Adrenal gland (tissue), 12 donors: Measurements from ENCODE around the gene MDK. TPM values are rescaled to one million over a fixed set of nuclear protein-coding genes. Genes with fewer than 3 reads are reported as not detected.

Experiments used
- DNase-seq, 7 donors: peaks; one replicate each; pipeline ENCODE4 v3.0.0-alpha.2; 2019 to 2020
- H3K27ac ChIP-seq, 5 donors: fragments of 200-600 bp; sonication (generic) in 4 of 5; 1 replicate in 3 of 5; 2 replicates in 2 of 5; pipeline versions ENCODE4 v1.5.1 to v1.8.0; 2016 to 2020; ENCODE audit warnings: mild to moderate bottlenecking in 1 of 5
- H3K27me3 ChIP-seq: fragments of 200-600 bp; 2 replicates; pipeline ENCODE4 v1.8.0; 2021
- H3K36me3 ChIP-seq, 2 donors: fragments of 200-600 bp; replicated peaks in 1 of 2; 1 replicate in 1 of 2; 2 replicates in 1 of 2; pipeline versions ENCODE4 v1.5.1 to v1.8.0; 2018 to 2022
- H3K4me1 ChIP-seq, 2 donors: fragments of 200-600 bp; replicated peaks in 1 of 2; 1 replicate in 1 of 2; 2 replicates in 1 of 2; pipeline versions ENCODE4 v1.5.1 to v1.8.0; 2018 to 2021
- H3K4me3 ChIP-seq, 4 donors: fragments of 200-600 bp; sonication (generic) in 3 of 4; one replicate each; pipeline ENCODE4 v1.5.1; 2016 to 2018
- H3K9me3 ChIP-seq, 3 donors: fragments of 200-600 bp; sonication (generic) in 1 of 3; replicated peaks in 1 of 3; 1 replicate in 2 of 3; 2 replicates in 1 of 3; pipeline versions ENCODE4 v1.5.1 to v1.8.0; 2016 to 2021
- POLR2A ChIP-seq, 2 donors: fragments of 450-650 bp; IDR thresholded peaks; one replicate each; pipeline ENCODE4 v1.6.1; 2017; ENCODE audit warnings: antibody characterized with exemption in 2 of 2, mild to moderate bottlenecking in 2 of 2, moderate library complexity in 1 of 2
- WGBS, 4 donors: extraction: QIAGEN DNeasy Blood & Tissue Kit in 2 of 4; methylation state at CpG; one replicate each; pipeline versions ENCODE4 v1.1.5 to v1.1.7; 2013 to 2017; 5-methylcytosine and 5-hydroxymethylcytosine counted together
- intact Hi-C, 2 donors: fragments of 100-400 bp; cut with DNase I; formaldehyde crosslinking; loops; one replicate each; pipeline versions ENCODE4 v1.14.1 to v1.15.0; 2022 to 2023
- polyA plus RNA-seq, 3 donors: library from polyadenylated mRNA; stranded (reverse); fragments of 200-250 nt in 2 of 3; fragments of 350-450 nt in 1 of 3; fragmentation: Illumina TruSeq in 1 of 3; extraction: RNeasy Lipid Tissue Mini Kit (QIAGEN cat#74804) in 1 of 3; gene quantifications; one replicate each; pipeline ENCODE4 v1.2.3, GENCODE V29; 2013 to 2014
- total RNA-seq, 9 donors: library from RNA; depleted of rRNA in 4 of 9; stranded (reverse); fragments of >200 nt in 4 of 9; fragments of 120-200 nt in 1 of 9; fragmentation: NEBNext Ultra II Directional in 1 of 9; extraction: Animal tissue kit (Norgen Biotek cat#: 25700) in 1 of 9; gene quantifications; one replicate each; pipeline versions ENCODE4 v1.1.0 to v1.2.4, GENCODE V29; 2013 to 2023
- TF ChIP-seq, protein P1 (sequence below), 6 experiments: fragments of 450-650 bp in 4 of 6; fragments of 200-600 bp in 2 of 6; sonication (generic) in 1 of 6; IDR thresholded peaks; 1 replicate in 5 of 6; 2 replicates in 1 of 6; pipeline versions ENCODE4 v1.5.1 to v1.8.0; 2016 to 2021; ENCODE audit warnings: antibody characterized with exemption in 6 of 6, mild to moderate bottlenecking in 2 of 6, moderate library complexity in 1 of 6
- donor health status: healthy with polysubstance abuse.
- donor health status: Bipolar disorder and iron deficiency.
- donor health status: DM: yes; HTN: yes; CAD: no.
- donor health status: DM: no; HTN: no; CAD: no.
- donor health status: DM: no; HTN: no; CAD: no.
- donor health status: DM: yes; HTN: yes; CAD: no.

The MDK gene
- total and polyA plus RNA-seq, 12 donors: 73.4 to 635 (median 128) TPM

DNA sequence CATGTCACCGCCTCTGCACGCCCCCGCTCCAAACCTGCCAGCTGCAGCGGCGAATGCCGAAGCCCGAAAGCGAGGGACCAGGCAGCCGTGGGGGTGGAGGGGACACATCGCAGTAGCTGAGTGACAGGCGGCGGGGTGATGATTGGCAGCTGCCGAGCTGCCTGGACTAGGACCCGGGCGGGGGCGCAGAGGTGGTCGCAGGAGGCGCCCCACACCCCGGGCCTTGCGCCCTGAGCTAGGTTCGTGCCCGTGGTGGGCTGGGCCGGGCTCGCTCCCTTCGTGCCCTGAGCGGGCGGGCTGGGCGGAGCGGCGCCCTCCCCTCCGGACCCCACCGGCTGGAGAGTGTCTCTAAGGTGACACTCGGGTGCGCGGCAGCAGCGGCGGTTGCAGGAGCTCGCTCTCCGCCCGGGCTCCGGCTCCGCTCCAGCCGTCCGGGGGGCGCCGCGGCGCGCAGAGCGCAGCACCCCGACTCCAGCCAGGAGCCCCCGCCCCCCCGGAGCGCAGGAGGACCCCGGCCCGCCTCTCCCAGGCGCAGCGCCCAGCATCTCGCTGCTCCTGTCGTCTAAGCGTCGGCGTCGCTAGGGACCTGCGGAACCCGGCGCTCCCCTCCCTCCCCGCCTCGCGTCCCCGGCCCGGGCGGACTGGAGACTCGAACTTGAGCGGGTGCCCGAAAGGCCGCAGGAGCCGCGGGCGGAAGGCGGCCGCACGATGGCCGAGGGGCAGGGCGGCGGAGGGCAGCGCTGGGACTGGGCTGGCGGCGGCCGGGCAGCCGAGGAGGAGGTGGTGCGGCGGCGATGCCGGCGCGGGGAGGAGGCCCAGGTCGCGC lies 48.7 kb upstream of the MDK start:
- WGBS, 4 donors: 3 to 5% (median 3%) methylated on average over 20 to 99 of the region's 99 CpGs
- TF ChIP-seq, protein P1, sequence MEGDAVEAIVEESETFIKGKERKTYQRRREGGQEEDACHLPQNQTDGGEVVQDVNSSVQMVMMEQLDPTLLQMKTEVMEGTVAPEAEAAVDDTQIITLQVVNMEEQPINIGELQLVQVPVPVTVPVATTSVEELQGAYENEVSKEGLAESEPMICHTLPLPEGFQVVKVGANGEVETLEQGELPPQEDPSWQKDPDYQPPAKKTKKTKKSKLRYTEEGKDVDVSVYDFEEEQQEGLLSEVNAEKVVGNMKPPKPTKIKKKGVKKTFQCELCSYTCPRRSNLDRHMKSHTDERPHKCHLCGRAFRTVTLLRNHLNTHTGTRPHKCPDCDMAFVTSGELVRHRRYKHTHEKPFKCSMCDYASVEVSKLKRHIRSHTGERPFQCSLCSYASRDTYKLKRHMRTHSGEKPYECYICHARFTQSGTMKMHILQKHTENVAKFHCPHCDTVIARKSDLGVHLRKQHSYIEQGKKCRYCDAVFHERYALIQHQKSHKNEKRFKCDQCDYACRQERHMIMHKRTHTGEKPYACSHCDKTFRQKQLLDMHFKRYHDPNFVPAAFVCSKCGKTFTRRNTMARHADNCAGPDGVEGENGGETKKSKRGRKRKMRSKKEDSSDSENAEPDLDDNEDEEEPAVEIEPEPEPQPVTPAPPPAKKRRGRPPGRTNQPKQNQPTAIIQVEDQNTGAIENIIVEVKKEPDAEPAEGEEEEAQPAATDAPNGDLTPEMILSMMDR (IDR thresholded peaks at IDR 0.05): no peak
- TF ChIP-seq POLR2A (IDR thresholded peaks at IDR 0.05): no peak
- Histone ChIP-seq H3K27ac (no peak overlapping the region), H3K4me3 (peak overlapping the region in 2 of 4 donors; percentile 17 to 57), H3K9me3 (no peaks in the 10 kb centered on the region), H3K27me3 (peaks cover 23% of the 10 kb centered on the region), H3K36me3 (no peaks in the 10 kb centered on the region), H3K4me1 (peaks cover 0 to 15% of the 10 kb centered on the region in 2 donors)
- DNase-seq: no peak
- intact Hi-C loops: no loop called here

DNA sequence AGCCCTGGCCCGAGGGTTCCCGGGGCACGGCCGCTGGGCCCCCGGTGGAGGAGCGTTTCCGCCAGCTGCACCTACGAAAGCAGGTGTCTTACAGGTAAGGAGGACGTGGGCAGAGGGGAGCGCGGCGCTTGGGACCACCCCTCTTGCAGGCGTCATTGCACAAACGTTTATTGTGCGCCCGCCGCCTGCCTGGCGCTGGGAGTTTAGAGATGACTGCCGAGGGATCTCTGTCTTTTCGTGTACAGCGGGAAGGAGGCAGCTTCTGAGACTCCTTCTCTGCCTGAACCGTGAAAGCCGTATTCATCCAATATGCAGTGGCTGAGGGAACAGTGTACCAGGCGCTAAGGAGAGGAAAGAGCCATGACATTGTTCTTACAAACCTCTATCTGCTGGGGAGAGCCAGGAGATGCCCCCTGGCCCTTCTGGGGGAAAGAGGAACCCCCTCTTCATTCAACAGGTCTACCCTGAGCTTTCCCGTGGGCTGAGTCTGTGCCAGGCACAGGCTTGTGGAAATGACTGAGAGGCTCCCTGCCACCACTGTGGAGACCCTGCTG lies 48.0 kb upstream of the MDK start:
- Histone ChIP-seq H3K4me3 (peak overlapping the region in 2 of 4 donors; percentile 17 to 57), H3K4me1 (peaks cover 0 to 15% of the 10 kb centered on the region in 2 donors), H3K27ac (no peak overlapping the region), H3K36me3 (no peaks in the 10 kb centered on the region), H3K27me3 (peaks cover 23% of the 10 kb centered on the region), H3K9me3 (no peaks in the 10 kb centered on the region)
- DNase-seq: no peak
- 32 to 49% (median 34%) methylated on average over 6 to 25 of the region's 25 CpGs for WGBS, 4 donors
- TF ChIP-seq POLR2A (IDR thresholded peaks at IDR 0.05): no peak
- TF ChIP-seq, protein P1 (IDR thresholded peaks at IDR 0.05): no peak
- intact Hi-C loops: no loop called here

DNA sequence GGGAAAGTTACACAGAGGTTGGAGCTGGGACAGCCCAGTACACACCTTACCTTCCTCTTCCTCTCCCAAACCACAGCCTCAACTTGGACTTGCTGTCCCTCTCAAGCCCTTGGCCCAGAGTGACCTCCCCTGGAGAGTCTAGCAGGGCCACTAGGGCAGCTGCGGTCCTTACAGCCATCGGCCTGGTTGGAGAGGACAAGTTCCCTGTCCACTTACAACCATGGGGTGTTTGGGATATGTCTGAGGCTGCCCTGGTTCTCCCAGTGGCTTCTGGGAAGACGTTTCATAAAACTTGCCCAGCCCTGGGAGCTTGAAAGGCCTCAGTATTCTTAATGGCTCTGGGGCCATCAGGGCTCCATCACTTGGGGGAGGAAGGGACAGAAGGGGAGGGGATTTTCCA lies 47.3 kb upstream of the MDK start:
- H3K4me1 ChIP-seq: peaks cover 0 to 21% of the 10 kb centered on the region in 2 donors
- H3K27me3 ChIP-seq: peaks cover 23% of the 10 kb centered on the region
- H3K36me3 ChIP-seq: no peaks in the 10 kb centered on the region
- TF ChIP-seq, protein P1 (IDR thresholded peaks at IDR 0.05): no peak
- TF ChIP-seq POLR2A (IDR thresholded peaks at IDR 0.05): no peak
- no peaks in the 10 kb centered on the region for H3K9me3 ChIP-seq
- 81 to 100% (median 91%) methylated on average over 2 to 3 of the region's 3 CpGs for WGBS, 4 donors
- DNase-seq: no peak
- H3K27ac ChIP-seq: no peak overlapping the region
- H3K4me3 ChIP-seq: no peak overlapping the region
- intact Hi-C loops: no loop called here

DNA sequence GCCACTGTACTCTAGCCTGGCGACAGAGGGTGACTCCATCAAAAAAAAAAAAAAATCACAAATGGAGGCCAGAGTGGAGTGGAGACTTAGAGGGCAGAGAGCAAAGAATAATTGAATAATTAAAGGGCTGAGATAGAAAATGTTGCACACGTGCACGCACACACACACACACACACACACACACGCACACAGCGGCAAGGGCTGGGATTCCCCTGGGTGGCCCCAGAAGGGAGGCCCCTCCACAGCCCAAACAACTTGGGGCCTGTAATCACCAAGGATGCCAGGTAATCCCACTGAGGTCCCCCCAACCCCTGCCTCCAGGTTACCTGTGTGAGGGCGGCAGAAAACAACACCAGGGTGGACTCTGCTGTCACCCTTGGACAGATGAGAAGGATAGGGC lies 46.2 kb upstream of the MDK start:
- intact Hi-C loops: no loop called here
- WGBS, 4 donors: 89 to 95% (median 93%) methylated on average over 5 to 6 of the region's 6 CpGs
- Histone ChIP-seq H3K27ac (no peak overlapping the region), H3K9me3 (no peaks in the 10 kb centered on the region), H3K27me3 (peaks cover 23% of the 10 kb centered on the region), H3K4me3 (no peak overlapping the region), H3K36me3 (no peaks in the 10 kb centered on the region), H3K4me1 (peaks cover 0 to 31% of the 10 kb centered on the region in 2 donors)
- TF ChIP-seq POLR2A (IDR thresholded peaks at IDR 0.05): no peak
- TF ChIP-seq, protein P1 (IDR thresholded peaks at IDR 0.05): no peak
- DNase-seq: no peak
